ENCODE measurements around the gene ENTHD1. TPM values are rescaled to one million over a fixed set of nuclear protein-coding genes. Genes with fewer than 3 reads are reported as not detected.

The ENTHD1 gene
- total and polyA plus RNA-seq, 2 of the 8 experiments (the other 6 are each of a cell fraction or from before 2014, with no cell fraction given) = not detected

- Histone ChIP-seq H3K79me1 (ENCODE audit: low read depth, low read length) (no peaks in the 10 kb centered on the region), H3K23me2 (ENCODE audit: low read depth, low read length) (no peaks in the 10 kb centered on the region), H2AK5ac (ENCODE audit: low read depth, low read length) (no peak overlapping the region), H2BK20ac (ENCODE audit: low read length) (no peak overlapping the region), H4K91ac (replicated peaks; ENCODE audit: insufficient read length, low read length) (no peak overlapping the region), H3K18ac (ENCODE audit: extremely low read depth, low read length) (no peak overlapping the region), H3K14ac (ENCODE audit: insufficient read length) (no peak overlapping the region), H3K79me2 (ENCODE audit: control insufficient read depth in 1 of 2, insufficient read depth in 2 of 2, low read length in 2 of 2) (no peaks in the 10 kb centered on the region), H3K4me2 (ENCODE audit: insufficient read depth in 1 of 2, low read depth in 2 of 2, low read length in 2 of 2) (no peak overlapping the region), H3K27me3 (replicated peaks in 1 of 4; ENCODE audit: control insufficient read depth in 3 of 4, extremely low read depth in 1 of 4, insufficient read depth in 3 of 4, low read length in 3 of 4) (no peaks in the 10 kb centered on the region), H2BK5ac (ENCODE audit: low read depth, low read length) (no peak overlapping the region), H2BK12ac (ENCODE audit: low read depth, low read length) (no peak overlapping the region), H4K8ac (ENCODE audit: extremely low read depth, insufficient read depth, low read length) (no peak overlapping the region), H3K9ac (replicated peaks in 1 of 4; ENCODE audit: extremely low read depth in 1 of 4, low read depth in 3 of 4, low read length in 3 of 4) (no peak overlapping the region), H3K56ac (replicated peaks; ENCODE audit: insufficient read length, low read depth, low read length) (no peak overlapping the region), H4K20me1 (replicated peaks in 1 of 2; ENCODE audit: control insufficient read depth in 1 of 2, insufficient read depth in 2 of 2, low read length in 2 of 2) (no peaks in the 10 kb centered on the region), H3K23ac (ENCODE audit: insufficient read length) (no peak overlapping the region), H2AFZ (ENCODE audit: low read length) (no peak overlapping the region), H3K27ac (ENCODE audit: low read depth, low read length) (no peak overlapping the region), H2BK15ac (ENCODE audit: low read length) (no peak overlapping the region), H3K4me3 (ENCODE audit: extremely low read depth in 1 of 4, insufficient read depth in 2 of 4, low read depth in 3 of 4, low read length in 4 of 4) (no peak overlapping the region), H3K4ac (replicated peaks; ENCODE audit: insufficient read length, low read depth, low read length) (no peak overlapping the region), H3K36me3 (ENCODE audit: control insufficient read depth in 2 of 4, insufficient read depth in 4 of 4, low read length in 3 of 4) (no peaks in the 10 kb centered on the region), H2BK120ac (replicated peaks; ENCODE audit: low read depth, low read length) (no peak overlapping the region), H3K9me3 (ENCODE audit: insufficient read depth in 2 of 2, low read depth in 1 of 2, low read length in 1 of 2) (no peaks in the 10 kb centered on the region), H4K5ac (ENCODE audit: insufficient read length, low read depth, low read length) (no peak overlapping the region), H3K4me1 (replicated peaks in 1 of 4; ENCODE audit: control insufficient read depth in 3 of 4, insufficient read depth in 4 of 4, low read length in 3 of 4) (no peaks in the 10 kb centered on the region)
- ChIA-PET CTCF (ENCODE audit: partially characterized antibody) (interaction anchor here (0.6 to 1.1 kb wide), 4 partner anchors 42 to 465 kb away, joined by 3 to 4 read pairs (median 4); partner anchors contain the start of gene ENTHD1), POLR2A (ENCODE audit: partially characterized antibody) (no interaction called here)
- WGBS, 2 experiments (ENCODE audit: extremely low coverage in 1 of 2, insufficient coverage in 1 of 2, insufficient read length in 1 of 2, insufficient replicate concordance in 2 of 2, low coverage in 1 of 2, low lambda C conversion rate in 2 of 2, missing lambda C conversion rate in 1 of 2) = 84% methylated on average over 4 of the region's 4 CpGs; no CpG with 5 or more reads in 1 of the 2 experiments
- FAIRE-seq (no peak), DNase-seq (ENCODE audit: low read depth in 1 of 2, low spot score in 2 of 2) (no peak)
Measured at GRCh38 chr22:39851606-39852315, 41.8 kb downstream of the ENTHD1 start.

All from H1 (cell line).